Panc1 (cell line): ENCODE measurements around the gene QPCT.

Experiments used
- POLR2AphosphoS5 ChIP-seq: IDR thresholded peaks from 2 replicates; pipeline ENCODE4 v1.6.1; 2012; ENCODE audit warnings: mild to moderate bottlenecking, low read depth, low read length, moderate library complexity
- TF ChIP-seq, protein P1 (sequence below): fragments of 450-650 bp; IDR thresholded peaks from 2 replicates; pipeline ENCODE4 v1.5.1; 2017; ENCODE audit warnings: mild to moderate bottlenecking

DNA sequence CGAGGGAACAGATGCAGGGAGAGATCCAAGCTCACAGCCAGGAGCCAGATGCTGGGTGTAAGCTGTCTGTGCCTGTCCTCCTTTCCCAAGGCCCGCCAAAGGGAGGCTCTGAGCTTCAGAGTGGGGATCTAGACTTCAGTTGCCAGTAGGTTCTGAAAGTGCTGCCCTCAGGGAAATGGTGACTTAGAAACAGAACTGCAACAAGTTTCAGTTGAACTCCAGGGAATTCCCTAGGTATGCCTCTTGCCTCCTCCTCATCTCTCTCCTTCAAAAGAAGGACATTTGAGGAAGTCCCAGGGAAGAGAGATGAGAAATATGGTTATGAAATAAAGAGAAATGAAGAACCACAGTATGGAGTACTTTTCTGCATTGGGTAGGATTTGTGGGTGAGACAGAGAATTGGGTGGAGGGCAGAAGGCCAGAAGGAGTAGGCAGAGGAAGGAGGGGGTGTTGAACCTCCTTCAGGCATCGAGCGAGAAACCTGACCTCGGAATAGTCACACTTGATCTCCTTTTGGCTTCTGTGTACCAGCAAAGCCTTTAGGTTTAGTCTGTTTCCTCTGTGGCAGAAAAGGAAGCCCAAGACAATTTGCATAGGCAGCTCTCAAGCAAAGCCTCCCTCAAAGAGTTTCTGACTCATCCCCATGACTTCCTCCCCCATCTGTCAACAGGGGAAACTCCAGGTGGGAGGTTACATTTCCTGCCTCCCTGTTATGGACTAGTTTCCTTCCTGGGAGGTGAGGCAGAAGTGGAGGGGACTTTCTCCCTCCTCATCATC, 45.7 kb downstream of the QPCT start:
- no peak for TF ChIP-seq POLR2AphosphoS5
- TF ChIP-seq, protein P1, sequence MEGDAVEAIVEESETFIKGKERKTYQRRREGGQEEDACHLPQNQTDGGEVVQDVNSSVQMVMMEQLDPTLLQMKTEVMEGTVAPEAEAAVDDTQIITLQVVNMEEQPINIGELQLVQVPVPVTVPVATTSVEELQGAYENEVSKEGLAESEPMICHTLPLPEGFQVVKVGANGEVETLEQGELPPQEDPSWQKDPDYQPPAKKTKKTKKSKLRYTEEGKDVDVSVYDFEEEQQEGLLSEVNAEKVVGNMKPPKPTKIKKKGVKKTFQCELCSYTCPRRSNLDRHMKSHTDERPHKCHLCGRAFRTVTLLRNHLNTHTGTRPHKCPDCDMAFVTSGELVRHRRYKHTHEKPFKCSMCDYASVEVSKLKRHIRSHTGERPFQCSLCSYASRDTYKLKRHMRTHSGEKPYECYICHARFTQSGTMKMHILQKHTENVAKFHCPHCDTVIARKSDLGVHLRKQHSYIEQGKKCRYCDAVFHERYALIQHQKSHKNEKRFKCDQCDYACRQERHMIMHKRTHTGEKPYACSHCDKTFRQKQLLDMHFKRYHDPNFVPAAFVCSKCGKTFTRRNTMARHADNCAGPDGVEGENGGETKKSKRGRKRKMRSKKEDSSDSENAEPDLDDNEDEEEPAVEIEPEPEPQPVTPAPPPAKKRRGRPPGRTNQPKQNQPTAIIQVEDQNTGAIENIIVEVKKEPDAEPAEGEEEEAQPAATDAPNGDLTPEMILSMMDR = no peak
